ENCODE measurements around the gene TMED1.

DNA sequence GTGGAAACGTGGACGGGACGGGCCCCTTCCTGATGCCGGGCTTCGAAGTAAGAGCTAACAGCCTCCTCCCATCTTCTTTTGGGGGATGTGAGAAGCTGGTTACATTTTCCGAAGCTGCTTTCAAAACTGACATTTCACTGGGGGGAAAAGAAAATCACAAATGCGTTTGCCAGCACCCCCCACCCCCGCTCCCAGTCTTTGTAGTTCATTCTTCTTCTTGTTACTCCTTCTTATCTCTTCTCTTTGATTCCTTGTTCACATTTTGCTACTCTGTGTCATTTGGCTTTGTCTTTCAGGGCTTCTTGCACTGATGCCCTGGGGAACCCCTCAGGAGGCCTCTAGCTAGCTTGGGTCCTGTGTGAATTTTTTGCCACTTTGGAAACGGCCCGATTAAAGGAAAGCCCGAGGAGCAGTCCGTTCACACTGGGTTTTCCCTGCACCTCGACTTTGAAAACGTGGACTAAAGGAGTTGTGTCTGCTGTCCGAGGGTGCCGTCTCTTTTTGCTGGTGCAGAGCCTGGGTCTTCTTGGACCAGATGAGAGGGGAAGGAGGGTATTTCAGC, 36.6 kb upstream of the TMED1 start:
- TF ChIP-seq, protein P1, sequence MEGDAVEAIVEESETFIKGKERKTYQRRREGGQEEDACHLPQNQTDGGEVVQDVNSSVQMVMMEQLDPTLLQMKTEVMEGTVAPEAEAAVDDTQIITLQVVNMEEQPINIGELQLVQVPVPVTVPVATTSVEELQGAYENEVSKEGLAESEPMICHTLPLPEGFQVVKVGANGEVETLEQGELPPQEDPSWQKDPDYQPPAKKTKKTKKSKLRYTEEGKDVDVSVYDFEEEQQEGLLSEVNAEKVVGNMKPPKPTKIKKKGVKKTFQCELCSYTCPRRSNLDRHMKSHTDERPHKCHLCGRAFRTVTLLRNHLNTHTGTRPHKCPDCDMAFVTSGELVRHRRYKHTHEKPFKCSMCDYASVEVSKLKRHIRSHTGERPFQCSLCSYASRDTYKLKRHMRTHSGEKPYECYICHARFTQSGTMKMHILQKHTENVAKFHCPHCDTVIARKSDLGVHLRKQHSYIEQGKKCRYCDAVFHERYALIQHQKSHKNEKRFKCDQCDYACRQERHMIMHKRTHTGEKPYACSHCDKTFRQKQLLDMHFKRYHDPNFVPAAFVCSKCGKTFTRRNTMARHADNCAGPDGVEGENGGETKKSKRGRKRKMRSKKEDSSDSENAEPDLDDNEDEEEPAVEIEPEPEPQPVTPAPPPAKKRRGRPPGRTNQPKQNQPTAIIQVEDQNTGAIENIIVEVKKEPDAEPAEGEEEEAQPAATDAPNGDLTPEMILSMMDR (IDR thresholded peaks at IDR 0.05) = no peak
- no peak for TF ChIP-seq POLR2A (IDR thresholded peaks at IDR 0.05)
- no peak for TF ChIP-seq POLR2AphosphoS5 (IDR thresholded peaks at IDR 0.05)

Data from stomach (tissue), 4 donors.